ENCODE results near the gene ZNF862. TPM values are rescaled to one million over a fixed set of nuclear protein-coding genes. Genes with fewer than 3 reads are reported as not detected.

ZNF862 gene
- total and polyA plus RNA-seq, 2 of the 13 experiments (the other 11 are each of a cell fraction or from before 2014, with no cell fraction given): 0.89 to 2.0 TPM

GRCh38 chr7:149821191-149822148 lies 16.7 kb upstream of the ZNF862 start (continued):
- TF ChIP-seq ZNF407 (CRISPR knock-in tag; IDR thresholded peaks at IDR 0.05; ENCODE audit: not compliant biosample characterization): peak; percentile 33
- no peak for TF ChIP-seq ZMAT5 (CRISPR knock-in tag; IDR thresholded peaks at IDR 0.05; ENCODE audit: borderline replicate concordance, low read depth)
- TF ChIP-seq ZFY (CRISPR knock-in tag; IDR thresholded peaks at IDR 0.05): peak; percentile 63; the same call in 1 of the 2 replicates
- peak; percentile 70 for TF ChIP-seq ZNF687 (CRISPR knock-in tag; IDR thresholded peaks at IDR 0.05)
- TF ChIP-seq CCDC6 (CRISPR knock-in tag; IDR thresholded peaks at IDR 0.05): 0 out of 2 replicates have a peak, but pooled peaks have one; percentile 13
- TF ChIP-seq ZSCAN25 (CRISPR knock-in tag; IDR thresholded peaks at IDR 0.05): 0 out of 2 replicates have a peak, but pooled peaks have one; percentile 13
- no peak for TF ChIP-seq MAFK (conservative IDR thresholded peaks at IDR 0.05 in 1 of 2, IDR thresholded peaks at IDR 0.05 in 1 of 2; ENCODE audit: low read length in 2 of 2)
- TF ChIP-seq ZNF33B (CRISPR knock-in tag; IDR thresholded peaks at IDR 0.05): 0 out of 2 replicates have a peak, but pooled peaks have one; percentile 25
- 0 out of 2 replicates have a peak, but pooled peaks have one; percentile 46 for TF ChIP-seq ZNF451 (CRISPR knock-in tag; IDR thresholded peaks at IDR 0.05)
- 0 out of 2 replicates have a peak, but pooled peaks have one; percentile 11 for TF ChIP-seq SAP130 (CRISPR knock-in tag; IDR thresholded peaks at IDR 0.05; ENCODE audit: low read depth)
- TF ChIP-seq IKZF4 (CRISPR knock-in tag; IDR thresholded peaks at IDR 0.05; ENCODE audit: borderline replicate concordance, low read depth, not compliant biosample characterization): peak; percentile 53
- TF ChIP-seq THAP11 (CRISPR knock-in tag; IDR thresholded peaks at IDR 0.05): 0 out of 2 replicates have a peak, but pooled peaks have one; percentile 12
- TF ChIP-seq MAX (IDR thresholded peaks at IDR 0.05): peak; percentile 80
- peak; percentile 75 for TF ChIP-seq HNRNPL (IDR thresholded peaks at IDR 0.05; ENCODE audit: low read depth, low read length)
